ENCODE results near the gene DDR2. TPM values are rescaled to one million over a fixed set of nuclear protein-coding genes. Genes with fewer than 3 reads are reported as not detected.
"Not testable (repeated sequence)": the region's sequence is repeated elsewhere in the genome, so short reads cannot be mapped to it uniquely, and the experiment has no call there.

DDR2 gene
- total RNA-seq, 4 donors from 2014 or later, result 76.5 to 120 (median 103) TPM

GRCh38 chr1:162736633-162737067 is 104.4 kb downstream of the DDR2 start:
- Histone ChIP-seq H3K27me3 (no peaks in the 10 kb centered on the region), H3K27ac (no peak overlapping the region), H3K4me3 (no peak overlapping the region), H3K9me3 (no peaks in the 10 kb centered on the region), H3K36me3 (no peaks in the 10 kb centered on the region), H3K4me1 (peaks cover 0 to 16% (median 0%) of the 10 kb centered on the region in 4 donors)
- WGBS, 2 donors, result 89 to 92% methylated on average over 3 of the region's 3 CpGs
- TF ChIP-seq EP300 (IDR thresholded peaks at IDR 0.05) (no peak), POLR2A (IDR thresholded peaks at IDR 0.05) (no peak), CTCF (IDR thresholded peaks at IDR 0.05) (no peak)
- DNase-seq (ENCODE audit: low spot score in 2 of 2), result no peak

- H3K4me3 ChIP-seq, result no peak overlapping the region
- DNase-seq (ENCODE audit: low spot score in 2 of 2), result no peak
- H3K4me1 ChIP-seq, result no peaks in the 10 kb centered on the region
- TF ChIP-seq POLR2A (IDR thresholded peaks at IDR 0.05), result no peak
- no peak for TF ChIP-seq EP300 (IDR thresholded peaks at IDR 0.05)
- no peak for TF ChIP-seq CTCF (IDR thresholded peaks at IDR 0.05)
- H3K27me3 ChIP-seq, result no peaks in the 10 kb centered on the region
- no peaks in the 10 kb centered on the region for H3K9me3 ChIP-seq
- H3K27ac ChIP-seq, result no peak overlapping the region
- H3K36me3 ChIP-seq, result peaks cover 0 to 4% (median 0%) of the 10 kb centered on the region in 3 donors
- 72 to 74% methylated on average over 4 of the region's 4 CpGs for WGBS, 2 donors
These were observed 108.5 kb downstream of the DDR2 start for GRCh38 chr1:162740755-162741154.

- no peak for DNase-seq (ENCODE audit: low spot score in 2 of 2)
- no peaks in the 10 kb centered on the region for H3K9me3 ChIP-seq
- 88 to 91% methylated on average over 2 of the region's 2 CpGs for WGBS, 2 donors
- peaks cover 0 to 11% (median 0%) of the 10 kb centered on the region in 3 donors for H3K36me3 ChIP-seq
- no peak overlapping the region for H3K4me3 ChIP-seq
- H3K27ac ChIP-seq, result no peak overlapping the region
- H3K27me3 ChIP-seq, result no peaks in the 10 kb centered on the region
- TF ChIP-seq EP300 (IDR thresholded peaks at IDR 0.05), result no peak
- H3K4me1 ChIP-seq, result no peaks in the 10 kb centered on the region
These were observed 109.3 kb downstream of the DDR2 start for GRCh38 chr1:162741574-162741973.

- H3K27ac ChIP-seq; DNase-seq (ENCODE audit: low spot score in 2 of 2); H3K9me3 ChIP-seq; H3K4me3 ChIP-seq; H3K27me3 ChIP-seq; H3K4me1 ChIP-seq: not testable (repeated sequence)
- WGBS, 2 donors, result 94 to 96% methylated on average over 14 of the region's 14 CpGs
- H3K36me3 ChIP-seq, result peaks cover 0 to 11% (median 0%) of the 10 kb centered on the region in 3 donors
These were observed 114.1 kb downstream of the DDR2 start for GRCh38 chr1:162746264-162746942.

GRCh38 chr1:162753001-162753658 is 120.9 kb downstream of the DDR2 start:
- WGBS, 2 donors, result 81 to 91% methylated on average over 1 of the region's 1 CpG
- H3K4me1 ChIP-seq, result no peaks in the 10 kb centered on the region
- H3K36me3 ChIP-seq, result peaks cover 0 to 47% (median 3%) of the 10 kb centered on the region in 3 donors
- no peak for TF ChIP-seq EP300 (IDR thresholded peaks at IDR 0.05)
- no peak for TF ChIP-seq CTCF (IDR thresholded peaks at IDR 0.05)
- no peak for TF ChIP-seq POLR2A (IDR thresholded peaks at IDR 0.05)
- H3K27me3 ChIP-seq, result no peaks in the 10 kb centered on the region
- H3K4me3 ChIP-seq, result no peak overlapping the region
- peaks cover 0 to 5% (median 0%) of the 10 kb centered on the region in 4 donors for H3K9me3 ChIP-seq
- DNase-seq (ENCODE audit: low spot score in 2 of 2), result no peak
- H3K27ac ChIP-seq, result no peak overlapping the region

- 79 to 94% methylated on average over 1 of the region's 1 CpG for WGBS, 2 donors
- H3K36me3 ChIP-seq, result peaks cover 0 to 47% (median 3%) of the 10 kb centered on the region in 3 donors
These were observed 121.8 kb downstream of the DDR2 start for GRCh38 chr1:162753998-162754585.

More at GRCh38 chr1:162753998-162754585, 121.8 kb downstream of the DDR2 start:
- H3K4me1 ChIP-seq, result no peaks in the 10 kb centered on the region
- TF ChIP-seq EP300 (IDR thresholded peaks at IDR 0.05) (no peak), POLR2A (IDR thresholded peaks at IDR 0.05) (no peak), CTCF (IDR thresholded peaks at IDR 0.05) (no peak)
- H3K27me3 ChIP-seq, result no peaks in the 10 kb centered on the region
- H3K9me3 ChIP-seq, result peaks cover 0 to 5% (median 0%) of the 10 kb centered on the region in 4 donors
- no peak overlapping the region for H3K27ac ChIP-seq
- H3K4me3 ChIP-seq, result no peak overlapping the region
- DNase-seq (ENCODE audit: low spot score in 2 of 2), result no peak
